ENCODE measurements around the gene LIPM. TPM values are rescaled to one million over a fixed set of nuclear protein-coding genes. Genes with fewer than 3 reads are reported as not detected.

The LIPM gene
- total RNA-seq, 1 donor from 2014 or later: not detected

DNA sequence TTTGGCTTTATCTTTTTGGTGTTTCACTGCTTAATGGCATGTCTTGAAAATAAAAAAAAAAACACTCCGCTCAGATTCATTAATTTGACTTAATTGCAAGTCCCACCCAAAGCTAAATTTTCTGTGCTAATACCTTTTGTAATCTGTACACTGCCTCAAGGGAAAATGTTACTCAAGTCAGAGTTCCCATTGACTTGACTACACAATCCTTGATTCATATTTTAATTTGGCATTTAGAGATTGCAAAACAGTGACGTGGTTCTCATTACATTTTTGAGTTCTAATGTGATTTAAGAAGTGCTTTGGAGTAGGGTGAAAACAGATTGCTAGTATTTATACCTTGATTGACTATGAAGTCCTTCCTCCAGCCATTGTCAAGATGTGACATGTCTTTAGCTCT is 21.3 kb upstream of the LIPM start:
- DNase-seq (ENCODE audit: low spot score): no peak
- H3K9me3 Mint-ChIP-seq (ENCODE audit: low read depth): no peaks in the 10 kb centered on the region
- TF ChIP-seq, protein P1, sequence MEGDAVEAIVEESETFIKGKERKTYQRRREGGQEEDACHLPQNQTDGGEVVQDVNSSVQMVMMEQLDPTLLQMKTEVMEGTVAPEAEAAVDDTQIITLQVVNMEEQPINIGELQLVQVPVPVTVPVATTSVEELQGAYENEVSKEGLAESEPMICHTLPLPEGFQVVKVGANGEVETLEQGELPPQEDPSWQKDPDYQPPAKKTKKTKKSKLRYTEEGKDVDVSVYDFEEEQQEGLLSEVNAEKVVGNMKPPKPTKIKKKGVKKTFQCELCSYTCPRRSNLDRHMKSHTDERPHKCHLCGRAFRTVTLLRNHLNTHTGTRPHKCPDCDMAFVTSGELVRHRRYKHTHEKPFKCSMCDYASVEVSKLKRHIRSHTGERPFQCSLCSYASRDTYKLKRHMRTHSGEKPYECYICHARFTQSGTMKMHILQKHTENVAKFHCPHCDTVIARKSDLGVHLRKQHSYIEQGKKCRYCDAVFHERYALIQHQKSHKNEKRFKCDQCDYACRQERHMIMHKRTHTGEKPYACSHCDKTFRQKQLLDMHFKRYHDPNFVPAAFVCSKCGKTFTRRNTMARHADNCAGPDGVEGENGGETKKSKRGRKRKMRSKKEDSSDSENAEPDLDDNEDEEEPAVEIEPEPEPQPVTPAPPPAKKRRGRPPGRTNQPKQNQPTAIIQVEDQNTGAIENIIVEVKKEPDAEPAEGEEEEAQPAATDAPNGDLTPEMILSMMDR (IDR thresholded peaks at IDR 0.05): no peak
- H3K27me3 Mint-ChIP-seq (ENCODE audit: low read depth): peaks cover 20% of the 10 kb centered on the region
- H3K36me3 Mint-ChIP-seq (ENCODE audit: low read depth): no peaks in the 10 kb centered on the region
- no peak overlapping the region for H3K27ac Mint-ChIP-seq (ENCODE audit: unreplicated experiment)
- H3K4me3 Mint-ChIP-seq (ENCODE audit: unreplicated experiment): no peak overlapping the region
- H3K4me1 Mint-ChIP-seq (ENCODE audit: low read depth): no peaks in the 10 kb centered on the region

DNA sequence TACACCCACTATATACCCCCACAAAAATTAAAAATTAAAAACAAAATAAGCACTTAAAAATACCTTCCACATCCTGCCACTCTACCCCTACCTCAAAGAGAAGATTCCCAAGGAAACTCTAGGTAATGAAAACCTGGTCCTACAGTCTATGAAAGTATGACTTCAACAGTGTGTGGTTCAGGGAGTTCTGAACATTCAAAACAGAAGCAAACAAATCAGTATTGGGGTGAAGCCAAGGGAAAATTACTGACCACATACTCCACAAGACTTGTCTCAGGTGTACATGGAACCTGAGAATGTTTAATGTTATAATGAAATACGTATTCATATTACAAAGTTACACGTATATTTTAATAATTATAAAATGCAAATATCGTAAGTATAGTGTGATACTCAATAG is 20.3 kb upstream of the LIPM start:
- H3K36me3 Mint-ChIP-seq (ENCODE audit: low read depth): no peaks in the 10 kb centered on the region
- H3K4me1 Mint-ChIP-seq (ENCODE audit: low read depth): no peaks in the 10 kb centered on the region
- peaks cover 12% of the 10 kb centered on the region for H3K27me3 Mint-ChIP-seq (ENCODE audit: low read depth)
- DNase-seq (ENCODE audit: low spot score): no peak
- TF ChIP-seq, protein P1 (IDR thresholded peaks at IDR 0.05): no peak
- H3K4me3 Mint-ChIP-seq (ENCODE audit: unreplicated experiment): no peak overlapping the region
- no peak overlapping the region for H3K27ac Mint-ChIP-seq (ENCODE audit: unreplicated experiment)
- H3K9me3 Mint-ChIP-seq (ENCODE audit: low read depth): no peaks in the 10 kb centered on the region

DNA sequence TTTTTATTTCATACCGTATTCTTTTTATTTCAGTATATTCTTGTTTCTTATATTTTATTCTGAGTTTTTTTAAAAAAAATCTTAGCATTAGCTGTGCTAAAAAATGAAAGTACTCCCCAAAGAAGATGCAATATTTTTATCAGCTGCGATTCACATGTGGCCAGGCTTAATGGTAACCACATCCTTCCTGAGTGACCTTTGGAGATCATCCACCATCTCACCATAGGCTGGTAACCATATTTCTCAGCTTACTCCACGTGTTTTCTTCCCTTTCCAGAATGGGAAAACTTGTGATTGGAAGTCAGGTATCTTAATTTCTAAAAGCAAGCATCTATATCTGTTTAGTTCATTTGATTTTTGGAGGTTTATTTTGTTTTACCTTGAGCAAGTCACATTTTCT is 18.8 kb upstream of the LIPM start:
- Mint-ChIP-seq H3K9me3 (ENCODE audit: low read depth) (no peaks in the 10 kb centered on the region), H3K36me3 (ENCODE audit: low read depth) (no peaks in the 10 kb centered on the region), H3K27me3 (ENCODE audit: low read depth) (peaks cover 4% of the 10 kb centered on the region), H3K4me3 (ENCODE audit: unreplicated experiment) (no peak overlapping the region), H3K4me1 (ENCODE audit: low read depth) (no peaks in the 10 kb centered on the region), H3K27ac (ENCODE audit: unreplicated experiment) (no peak overlapping the region)
- TF ChIP-seq, protein P1 (IDR thresholded peaks at IDR 0.05): no peak
- no peak for DNase-seq (ENCODE audit: low spot score)

DNA sequence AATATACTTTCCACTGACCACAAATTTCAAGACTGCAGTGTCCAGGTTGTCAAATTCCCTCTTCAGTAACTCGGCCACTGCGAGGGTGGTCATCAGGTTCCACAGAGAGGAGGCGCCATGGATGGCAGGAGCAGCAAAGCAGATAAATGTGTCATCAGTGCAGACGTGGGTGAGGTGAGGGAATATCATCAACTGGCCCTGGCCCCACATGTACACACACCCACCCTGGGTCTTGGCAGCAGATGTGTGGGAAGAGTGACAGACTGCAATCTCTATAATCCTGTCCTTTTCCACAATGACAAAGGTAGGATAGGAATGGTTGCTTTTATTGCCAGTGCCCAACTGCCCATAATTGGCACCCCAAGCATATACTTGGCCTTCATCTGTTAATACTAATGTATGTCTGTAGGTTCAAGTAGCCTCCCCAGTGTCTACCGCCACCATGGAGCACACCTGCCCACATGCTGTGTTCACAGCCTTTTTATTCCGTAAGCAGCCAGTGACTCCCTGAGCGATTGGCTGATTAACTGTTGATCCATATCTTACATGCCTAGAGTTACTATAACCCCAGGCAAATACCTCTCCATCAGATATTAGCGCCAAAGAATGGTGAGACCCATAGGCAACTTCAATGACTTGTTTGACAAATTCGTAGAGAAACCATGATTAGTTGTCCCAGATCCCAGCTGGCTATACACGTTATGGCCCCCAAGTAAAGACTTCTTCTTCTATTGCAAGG is 16.3 kb upstream of the LIPM start:
- DNase-seq (ENCODE audit: low spot score): no peak
- H3K27me3 Mint-ChIP-seq (ENCODE audit: low read depth): peaks cover 4% of the 10 kb centered on the region
- H3K9me3 Mint-ChIP-seq (ENCODE audit: low read depth): no peaks in the 10 kb centered on the region
- H3K4me3 Mint-ChIP-seq (ENCODE audit: unreplicated experiment): no peak overlapping the region
- H3K27ac Mint-ChIP-seq (ENCODE audit: unreplicated experiment): no peak overlapping the region
- no peaks in the 10 kb centered on the region for H3K36me3 Mint-ChIP-seq (ENCODE audit: low read depth)
- TF ChIP-seq, protein P1 (IDR thresholded peaks at IDR 0.05): no peak
- no peaks in the 10 kb centered on the region for H3K4me1 Mint-ChIP-seq (ENCODE audit: low read depth)

DNA sequence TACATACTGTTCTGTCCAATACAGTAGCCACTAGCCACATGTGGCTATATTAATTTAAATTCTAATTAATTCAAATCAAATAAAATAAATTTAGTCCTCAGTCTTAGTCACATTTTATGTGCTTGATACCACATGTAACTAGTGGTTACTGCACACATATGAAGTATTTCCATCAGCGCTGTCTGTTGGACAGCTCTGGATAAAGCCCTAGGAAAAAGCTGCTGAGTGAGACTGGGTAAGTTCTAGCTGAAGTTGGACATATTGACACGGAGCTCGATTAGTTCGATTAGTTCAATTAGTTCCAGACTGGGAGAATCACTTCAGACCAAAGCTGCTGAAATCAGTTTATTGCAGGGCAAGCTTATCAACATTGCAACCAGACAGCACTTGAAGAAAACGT is 15.1 kb upstream of the LIPM start:
- Mint-ChIP-seq H3K4me3 (ENCODE audit: unreplicated experiment) (no peak overlapping the region), H3K4me1 (ENCODE audit: low read depth) (no peaks in the 10 kb centered on the region), H3K36me3 (ENCODE audit: low read depth) (no peaks in the 10 kb centered on the region), H3K9me3 (ENCODE audit: low read depth) (no peaks in the 10 kb centered on the region), H3K27ac (ENCODE audit: unreplicated experiment) (no peak overlapping the region), H3K27me3 (ENCODE audit: low read depth) (peaks cover 4% of the 10 kb centered on the region)
- no peak for DNase-seq (ENCODE audit: low spot score)
- TF ChIP-seq, protein P1 (IDR thresholded peaks at IDR 0.05): no peak
